ENCODE data around the gene IL16. TPM values are rescaled to one million over a fixed set of nuclear protein-coding genes. Genes with fewer than 3 reads are reported as not detected.
"Not testable (repeated sequence)": the region's sequence is repeated elsewhere in the genome, so short reads cannot be mapped to it uniquely, and the experiment has no call there.

Gene IL16
- polyA plus RNA-seq, 2 of the 4 experiments (the other 2 are of a cell fraction): 0.09 TPM; not detected in 1

- ATAC-seq: peak in 1 of 2 experiments; percentile 30; a peak in 1 of 6 replicates
- ChIA-PET POLR2A (no interaction called here), CTCF (interaction anchor here (2.0 kb wide), 1 partner anchor 67 kb away, joined by 8 read pairs; no protein-coding TSS in a partner anchor)
- no peaks in the 10 kb centered on the region for H3K4me1 ChIP-seq
- H3K4me2 ChIP-seq: no peak overlapping the region
- no peak overlapping the region for H3K27ac ChIP-seq
- H3K9me3 ChIP-seq: no peaks in the 10 kb centered on the region
- no peak for DNase-seq (ENCODE audit: low read depth in 1 of 2, low spot score in 1 of 2)
- no peak for FAIRE-seq
- WGBS (ENCODE audit: missing lambda C conversion rate): 42% methylated on average over 11 of the region's 11 CpGs
- no peak overlapping the region for H3K4me3 ChIP-seq
- TF ChIP-seq E2F6 (IDR thresholded peaks at IDR 0.05; ENCODE audit: borderline replicate concordance, low read depth): no peak
- no peak for TF ChIP-seq RARB (CRISPR knock-in tag; IDR thresholded peaks at IDR 0.05)
- no peak for TF ChIP-seq SMC3 (IDR thresholded peaks at IDR 0.05)
- TF ChIP-seq BCL3 (IDR thresholded peaks at IDR 0.05): no peak
- no peak for TF ChIP-seq USF2 (IDR thresholded peaks at IDR 0.05)
- TF ChIP-seq EP300 (IDR thresholded peaks at IDR 0.05): no peak
- no peak for TF ChIP-seq NPAS2 (CRISPR knock-in tag; IDR thresholded peaks at IDR 0.05; ENCODE audit: borderline replicate concordance)
- TF ChIP-seq CBX8 (IDR thresholded peaks at IDR 0.05): no peak
- no peak for TF ChIP-seq HOXB13 (CRISPR knock-in tag; IDR thresholded peaks at IDR 0.05; ENCODE audit: low read depth)
- no peak for TF ChIP-seq ZNF302 (CRISPR knock-in tag; IDR thresholded peaks at IDR 0.05)
- no peak for TF ChIP-seq NFE2L2 (conservative IDR thresholded peaks at IDR 0.05; ENCODE audit: low read length)
- no peak for TF ChIP-seq RNF2 (IDR thresholded peaks at IDR 0.05; ENCODE audit: borderline replicate concordance, low read depth)
- no peak for TF ChIP-seq HOXA7 (CRISPR knock-in tag; IDR thresholded peaks at IDR 0.05)
- no peak for TF ChIP-seq BHLHE40 (IDR thresholded peaks at IDR 0.05; ENCODE audit: low read depth, low read length)
These were observed 2.5 kb downstream of the IL16 start for GRCh38 chr15:81199031-81199779.

- Histone ChIP-seq H3K4me3 (no peak overlapping the region), H3K4me1 (no peaks in the 10 kb centered on the region), H3K9me3 (no peaks in the 10 kb centered on the region), H3K4me2 (no peak overlapping the region), H3K27ac (no peak overlapping the region)
- FAIRE-seq (no peak), ATAC-seq (no peak), DNase-seq (ENCODE audit: low read depth in 1 of 2, low spot score in 1 of 2) (no peak)
- no peak for TF ChIP-seq HMGXB4 (CRISPR knock-in tag; IDR thresholded peaks at IDR 0.05; ENCODE audit: borderline replicate concordance)
- no peak for TF ChIP-seq KDM1A (IDR thresholded peaks at IDR 0.05; ENCODE audit: low read depth)
- no peak for TF ChIP-seq FOSB (CRISPR knock-in tag; IDR thresholded peaks at IDR 0.05)
- no peak for TF ChIP-seq CHD2 (IDR thresholded peaks at IDR 0.05; ENCODE audit: low read length, partially characterized antibody)
- TF ChIP-seq USF2 (IDR thresholded peaks at IDR 0.05): no peak
- CTCF ChIA-PET: no interaction called here
- 58% methylated on average over 3 of the region's 3 CpGs for WGBS (ENCODE audit: missing lambda C conversion rate)
- POLR2A ChIA-PET: no interaction called here
These were observed 9.3 kb downstream of the IL16 start for GRCh38 chr15:81206018-81206417.

- DNase-seq (ENCODE audit: low read depth in 1 of 2, low spot score in 1 of 2); POLR2A ChIA-PET: not testable (repeated sequence)
These were observed 11.3 kb downstream of the IL16 start for GRCh38 chr15:81207987-81208386.

More at GRCh38 chr15:81207987-81208386, 11.3 kb downstream of the IL16 start:
- not testable (repeated sequence) for ATAC-seq, H3K4me3 ChIP-seq, FAIRE-seq, H3K27ac ChIP-seq, H3K9me3 ChIP-seq, H3K4me1 ChIP-seq, H3K4me2 ChIP-seq
- WGBS (ENCODE audit: missing lambda C conversion rate): 0% methylated on average over 1 of the region's 1 CpG
- CTCF ChIA-PET: interaction anchor here (1.4 kb wide), 1 partner anchor 59 kb away, joined by 5 read pairs; no protein-coding TSS in a partner anchor
